Bronchial epithelial cell (primary cell): Measurements from ENCODE around the gene PIK3R2. TPM values are rescaled to one million over a fixed set of nuclear protein-coding genes. Genes with fewer than 3 reads are reported as not detected.

Experiments used
- DNase-seq: peaks from one replicate; pipeline ENCODE4 v3.0.0-alpha.2; 2010; ENCODE audit warnings: low read depth
- FAIRE-seq: peaks from 2 replicates; lab custom pipeline; 2011; peaks lifted over from hg19 to GRCh38; lab: Jason Lieb, UNC
- H3K27me3 ChIP-seq: 2 replicates; pipeline ENCODE4 v1.5.1; 2011; ENCODE audit warnings: low read length; ENCODE audit not compliant: control insufficient read depth, insufficient read depth
- H3K36me3 ChIP-seq: 2 replicates; pipeline ENCODE4 v1.5.1; 2011; ENCODE audit warnings: low read length; ENCODE audit not compliant: control insufficient read depth, insufficient read depth
- H3K4me3 ChIP-seq: 2 replicates; pipeline ENCODE4 v1.5.1; 2011; ENCODE audit warnings: mild to moderate bottlenecking, low read depth, low read length, control low read depth
- total RNA-seq: library from RNA; depleted of rRNA; stranded (reverse); fragments of >200 nt; gene quantifications from 2 replicates; pipeline ENCODE4 v1.2.1, GENCODE V29; 2014
- TF ChIP-seq, protein P1 (sequence below): IDR thresholded peaks from 2 replicates; pipeline ENCODE4 v1.5.1; 2011; ENCODE audit warnings: mild to moderate bottlenecking, moderate library complexity, low read length, control low read depth, inconsistent platforms; ENCODE audit not compliant: insufficient read depth, severe bottlenecking

Gene PIK3R2
- total RNA-seq, 1 donor from 2014 or later: 2.6 TPM

DNA sequence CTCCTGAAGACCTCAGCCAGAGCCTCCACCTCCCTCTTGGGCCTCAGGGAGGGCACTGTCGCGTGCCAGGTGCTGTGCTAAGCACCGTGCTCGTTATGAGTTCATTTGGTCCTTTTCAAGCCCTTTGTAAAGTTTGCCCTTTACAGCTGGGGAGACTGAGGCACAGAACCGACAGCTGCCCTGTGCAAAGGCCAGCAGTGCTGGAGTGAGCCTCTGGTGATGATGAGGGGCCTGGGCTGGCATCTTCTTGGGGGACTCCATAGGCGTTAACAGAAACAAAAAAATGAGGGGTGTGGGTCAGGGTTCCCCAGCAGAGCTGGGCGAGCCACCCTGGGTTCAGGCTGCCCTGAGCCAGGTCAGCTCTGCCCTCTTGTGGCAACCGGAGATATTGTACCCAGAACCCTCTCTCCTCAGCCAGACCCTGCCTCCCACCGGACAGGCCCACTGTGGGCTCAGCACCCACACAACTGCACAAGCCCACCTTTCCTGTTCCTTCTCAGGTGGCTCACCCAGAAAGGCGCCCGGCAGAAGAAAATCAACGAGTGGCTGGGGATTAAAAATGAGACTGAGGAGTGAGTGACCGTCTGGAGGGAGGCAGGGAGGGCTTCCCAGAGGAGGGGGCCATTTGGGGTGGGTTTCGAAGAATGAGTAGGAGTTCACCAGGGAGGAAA lies 15.1 kb downstream of the PIK3R2 start:
- TF ChIP-seq, protein P1, sequence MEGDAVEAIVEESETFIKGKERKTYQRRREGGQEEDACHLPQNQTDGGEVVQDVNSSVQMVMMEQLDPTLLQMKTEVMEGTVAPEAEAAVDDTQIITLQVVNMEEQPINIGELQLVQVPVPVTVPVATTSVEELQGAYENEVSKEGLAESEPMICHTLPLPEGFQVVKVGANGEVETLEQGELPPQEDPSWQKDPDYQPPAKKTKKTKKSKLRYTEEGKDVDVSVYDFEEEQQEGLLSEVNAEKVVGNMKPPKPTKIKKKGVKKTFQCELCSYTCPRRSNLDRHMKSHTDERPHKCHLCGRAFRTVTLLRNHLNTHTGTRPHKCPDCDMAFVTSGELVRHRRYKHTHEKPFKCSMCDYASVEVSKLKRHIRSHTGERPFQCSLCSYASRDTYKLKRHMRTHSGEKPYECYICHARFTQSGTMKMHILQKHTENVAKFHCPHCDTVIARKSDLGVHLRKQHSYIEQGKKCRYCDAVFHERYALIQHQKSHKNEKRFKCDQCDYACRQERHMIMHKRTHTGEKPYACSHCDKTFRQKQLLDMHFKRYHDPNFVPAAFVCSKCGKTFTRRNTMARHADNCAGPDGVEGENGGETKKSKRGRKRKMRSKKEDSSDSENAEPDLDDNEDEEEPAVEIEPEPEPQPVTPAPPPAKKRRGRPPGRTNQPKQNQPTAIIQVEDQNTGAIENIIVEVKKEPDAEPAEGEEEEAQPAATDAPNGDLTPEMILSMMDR: peak; percentile 80
- Histone ChIP-seq H3K36me3 (peaks cover 24% of the 10 kb centered on the region), H3K4me3 (no peak overlapping the region), H3K27me3 (no peaks in the 10 kb centered on the region)
- FAIRE-seq (no peak), DNase-seq (no peak)

DNA sequence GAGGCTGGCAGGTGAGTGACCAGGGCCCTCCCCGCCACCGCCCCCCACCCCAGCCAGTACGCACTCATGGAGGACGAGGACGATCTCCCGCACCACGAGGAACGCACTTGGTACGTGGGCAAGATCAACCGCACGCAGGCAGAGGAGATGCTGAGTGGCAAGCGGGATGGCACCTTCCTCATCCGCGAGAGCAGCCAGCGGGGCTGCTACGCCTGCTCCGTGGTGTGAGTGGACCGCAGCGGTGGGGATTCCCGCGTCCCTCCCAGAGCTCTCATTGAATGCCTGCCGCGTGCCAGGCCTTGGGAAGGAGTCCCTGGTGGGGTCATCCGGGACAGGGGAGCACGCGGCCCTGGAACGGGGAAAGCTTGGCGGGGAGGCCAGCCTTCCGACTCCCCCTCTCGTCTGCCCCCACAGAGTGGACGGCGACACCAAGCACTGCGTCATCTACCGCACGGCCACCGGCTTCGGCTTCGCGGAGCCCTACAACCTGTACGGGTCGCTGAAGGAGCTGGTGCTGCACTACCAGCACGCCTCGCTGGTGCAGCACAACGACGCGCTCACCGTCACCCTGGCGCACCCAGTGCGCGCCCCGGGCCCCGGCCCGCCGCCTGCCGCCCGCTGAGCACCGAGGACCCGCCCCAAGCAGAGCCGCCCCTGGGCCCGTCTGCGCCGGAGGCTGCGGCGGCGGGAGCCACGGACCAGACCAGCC lies 15.9 kb downstream of the PIK3R2 start:
- Histone ChIP-seq H3K27me3 (no peaks in the 10 kb centered on the region), H3K4me3 (no peak overlapping the region), H3K36me3 (peaks cover 19% of the 10 kb centered on the region)
- no peak for DNase-seq
- TF ChIP-seq, protein P1: no peak
- FAIRE-seq: no peak

DNA sequence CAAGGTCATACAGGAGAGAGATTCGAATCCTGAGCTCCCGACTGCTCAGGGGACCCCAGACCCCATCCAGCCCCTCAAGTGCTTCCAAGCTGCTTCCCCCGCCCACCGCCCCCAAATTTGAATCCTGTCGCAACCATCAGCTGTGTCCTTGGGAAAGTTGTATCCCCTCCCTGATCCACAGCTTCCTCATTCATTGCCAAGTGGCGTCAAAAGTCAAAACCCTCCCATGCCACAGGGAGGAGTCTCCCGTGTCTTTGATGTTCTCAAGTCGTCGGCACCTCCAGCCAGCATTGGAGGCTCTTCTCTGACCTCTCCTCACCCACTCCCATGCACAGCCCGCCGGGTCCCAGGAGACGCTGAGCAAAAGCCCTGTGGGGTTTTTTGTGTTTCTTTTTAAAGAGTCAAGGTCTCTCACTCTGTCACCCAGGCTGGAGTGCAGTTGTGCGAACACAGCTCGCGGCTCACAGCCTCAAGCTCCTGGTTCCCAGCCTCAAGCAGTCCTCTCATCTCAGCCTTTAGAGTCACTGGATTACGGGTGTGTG lies 17.8 kb downstream of the PIK3R2 start:
- DNase-seq: no peak

DNA sequence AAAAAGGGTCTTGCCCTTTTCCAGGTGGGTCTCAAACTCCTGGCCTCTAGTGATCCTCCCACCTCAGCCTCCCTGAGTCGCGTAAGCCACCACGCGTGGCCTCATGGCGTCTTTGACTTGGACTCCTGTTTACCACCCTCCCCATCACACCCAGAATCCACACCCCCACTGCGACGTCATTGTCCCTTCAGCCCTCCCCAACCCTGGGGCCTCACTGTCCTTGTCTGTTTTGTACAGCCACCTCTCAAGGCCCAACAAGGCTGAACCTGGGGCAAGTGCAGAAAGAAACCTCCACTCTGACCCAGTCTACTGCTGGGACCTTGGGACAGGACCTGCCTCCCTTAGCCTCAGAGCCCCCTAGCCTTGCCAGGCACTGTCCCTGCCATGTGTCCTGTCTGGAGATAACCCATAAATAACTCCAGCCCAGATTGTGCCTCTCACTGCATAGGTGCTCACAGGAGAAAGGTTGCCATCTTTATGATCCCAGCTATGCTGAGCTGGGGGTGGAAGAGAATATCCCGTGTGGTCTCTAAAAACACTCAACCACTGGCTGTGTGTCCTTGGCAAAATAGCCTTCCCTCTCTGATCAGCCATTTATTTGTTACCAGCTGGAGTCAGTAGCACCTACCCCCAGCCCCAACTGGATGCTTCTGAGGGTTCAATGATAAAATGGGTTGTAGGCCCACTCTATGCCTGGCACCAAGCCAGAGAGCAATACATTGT lies 18.8 kb downstream of the PIK3R2 start:
- TF ChIP-seq, protein P1: no peak

More for the DNA sequence above, 17.8 kb downstream of the PIK3R2 start:
- H3K4me3 ChIP-seq: no peak overlapping the region
- H3K36me3 ChIP-seq: peaks cover 16% of the 10 kb centered on the region
- FAIRE-seq: no peak
- TF ChIP-seq, protein P1: no peak
- no peaks in the 10 kb centered on the region for H3K27me3 ChIP-seq

DNA sequence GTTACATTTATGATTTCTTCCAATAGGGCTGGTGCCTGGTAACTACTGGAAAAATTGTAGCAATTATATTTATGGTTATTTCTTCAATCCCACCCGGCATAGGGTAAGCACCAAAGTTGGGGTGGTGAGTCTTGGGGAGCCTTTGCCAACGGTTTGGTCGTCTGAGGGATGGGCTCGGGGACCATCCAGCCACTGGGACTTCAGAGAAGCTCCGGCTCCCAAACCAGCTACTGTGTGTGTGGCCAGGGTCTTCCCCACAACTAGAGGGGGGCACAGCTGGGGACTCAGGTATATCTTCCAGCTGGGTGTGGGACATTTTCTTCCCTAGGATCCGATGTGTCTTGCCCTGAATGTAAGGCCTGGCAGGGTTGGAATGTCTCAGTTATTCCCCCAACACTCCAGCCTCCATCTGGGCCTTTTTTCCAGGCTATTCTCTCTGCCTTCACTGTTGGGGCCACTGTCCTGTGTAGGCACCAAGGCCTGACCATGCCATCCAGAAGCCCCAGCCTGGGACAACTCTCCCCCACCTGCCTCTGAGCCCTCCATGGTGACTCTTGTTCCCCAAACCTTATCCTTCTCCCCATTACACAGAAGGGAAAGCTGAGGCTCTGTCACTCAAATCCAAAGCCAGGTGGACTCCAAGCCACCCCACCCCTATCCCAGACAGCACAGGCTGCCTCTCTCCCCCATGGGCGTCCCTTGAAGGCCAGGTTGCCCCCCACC lies 19.5 kb downstream of the PIK3R2 start:
- DNase-seq: no peak
- Histone ChIP-seq H3K36me3 (peaks cover 9% of the 10 kb centered on the region), H3K4me3 (no peak overlapping the region), H3K27me3 (no peaks in the 10 kb centered on the region)
- FAIRE-seq: no peak
- TF ChIP-seq, protein P1: no peak

More for the DNA sequence above, 18.8 kb downstream of the PIK3R2 start:
- Histone ChIP-seq H3K36me3 (peaks cover 12% of the 10 kb centered on the region), H3K4me3 (no peak overlapping the region), H3K27me3 (no peaks in the 10 kb centered on the region)
- FAIRE-seq (no peak), DNase-seq (no peak)
